Keratinocyte (primary cell): ENCODE data around the gene ARMC3. TPM values are rescaled to one million over a fixed set of nuclear protein-coding genes. Genes with fewer than 3 reads are reported as not detected.
"Not testable (repeated sequence)": the region's sequence is repeated elsewhere in the genome, so short reads cannot be mapped to it uniquely, and the experiment has no call there.

Source experiments
- DNase-seq: peaks from one replicate; pipeline ENCODE4 v3.0.0-alpha.2; 2011; ENCODE audit warnings: low read depth, missing footprints, low spot score
- FAIRE-seq: peaks from 2 replicates; lab custom pipeline; 2011; peaks lifted over from hg19 to GRCh38; lab: Jason Lieb, UNC
- H2AFZ ChIP-seq: 2 replicates; pipeline ENCODE4 v1.6.0; 2012; ENCODE audit warnings: low read length, control low read depth, inconsistent platforms; ENCODE audit not compliant: control insufficient read depth
- H3K27ac ChIP-seq: 2 replicates; pipeline ENCODE4 v1.5.1; 2011; ENCODE audit warnings: low read length; ENCODE audit not compliant: control insufficient read depth, insufficient read depth
- H3K27me3 ChIP-seq: 3 replicates; pipeline ENCODE4 v1.6.0; 2011; ENCODE audit warnings: low read length; ENCODE audit not compliant: control insufficient read depth, insufficient read depth; ENCODE audit errors: extremely low read depth
- H3K36me3 ChIP-seq, 2 experiments: 2 replicates in 1 of 2; 3 replicates in 1 of 2; pipeline ENCODE4 v1.5.1; 2011; ENCODE audit warnings: low read length in 2 of 2, mild to moderate bottlenecking in 1 of 2; ENCODE audit not compliant: control insufficient read depth in 2 of 2, insufficient read depth in 2 of 2; ENCODE audit errors: extremely low read depth in 1 of 2
- H3K4me1 ChIP-seq: 3 replicates; pipeline ENCODE4 v1.5.1; 2011; ENCODE audit warnings: low read length; ENCODE audit not compliant: control insufficient read depth, insufficient read depth; ENCODE audit errors: extremely low read depth
- H3K4me2 ChIP-seq: 3 replicates; pipeline ENCODE4 v1.6.0; 2011; ENCODE audit warnings: low read depth, low read length; ENCODE audit not compliant: control insufficient read depth, insufficient read depth; ENCODE audit errors: extremely low read depth
- H3K4me3 ChIP-seq, 3 experiments: fragments of 200-600 bp in 1 of 3; sonication (generic) in 1 of 3; 2 replicates in 2 of 3; 3 replicates in 1 of 3; pipeline ENCODE4 v1.5.1; 2011 to 2016; ENCODE audit warnings: low read length in 3 of 3, mild to moderate bottlenecking in 3 of 3, control low read depth in 2 of 3, inconsistent platforms in 1 of 3, low read depth in 1 of 3, mixed read lengths in 1 of 3, mixed run types in 1 of 3, moderate library complexity in 1 of 3; ENCODE audit not compliant: control insufficient read depth in 2 of 3, insufficient read depth in 2 of 3; ENCODE audit errors: extremely low read depth in 1 of 3
- H3K79me2 ChIP-seq: 2 replicates; pipeline ENCODE4 v1.6.0; 2012; ENCODE audit warnings: low read length; ENCODE audit not compliant: control insufficient read depth, insufficient read depth
- H3K9ac ChIP-seq: 3 replicates; pipeline ENCODE4 v1.6.0; 2011; ENCODE audit warnings: low read length; ENCODE audit not compliant: control insufficient read depth, insufficient read depth; ENCODE audit errors: extremely low read depth
- H3K9me1 ChIP-seq: 3 replicates; pipeline ENCODE4 v1.6.0; 2011; ENCODE audit warnings: low read length; ENCODE audit not compliant: control insufficient read depth, insufficient read depth; ENCODE audit errors: extremely low read depth
- H3K9me3 ChIP-seq: 2 replicates; pipeline ENCODE4 v1.5.1; 2012; ENCODE audit warnings: low read depth, low read length; ENCODE audit not compliant: control insufficient read depth
- H4K20me1 ChIP-seq: 3 replicates; pipeline ENCODE4 v1.6.0; 2011; ENCODE audit warnings: low read length; ENCODE audit not compliant: control insufficient read depth, insufficient read depth; ENCODE audit errors: extremely low read depth
- EZH2 ChIP-seq: IDR thresholded peaks from one replicate; pipeline ENCODE4 v1.6.1; 2012; ENCODE audit warnings: inconsistent platforms, mild to moderate bottlenecking, low read length, moderate library complexity
- dilution Hi-C: fragments of 300-500 bp; cut with MboI; formaldehyde crosslinking; loops from one replicate; pipeline ENCODE4 v1.7.0; 2020; ENCODE audit warnings: low sequenced_read_pairs; ENCODE audit not compliant: extremely low pct_ligation_motif_present
- polyA plus RNA-seq, 5 experiments: library from polyadenylated mRNA; depleted of rRNA in 3 of 5; stranded (reverse) in 3 of 5; stranded (forward) in 1 of 5; unstranded in 1 of 5; fragments of >200 nt; gene quantifications; 1 replicate in 1 of 5; 2 replicates in 3 of 5; 3 replicates in 1 of 5; pipeline versions ENCODE4 v1.2.1 to v1.2.3, GENCODE V29; 2011 to 2012; ENCODE audit warnings: missing spikeins in 2 of 5, low read depth in 1 of 5, low replicate concordance in 1 of 5
- TF ChIP-seq, protein P1 (sequence below), 3 experiments: IDR thresholded peaks in 1 of 3; conservative IDR thresholded peaks in 1 of 3; optimal IDR thresholded peaks in 1 of 3; 2 replicates in 2 of 3; 3 replicates in 1 of 3; pipeline versions ENCODE3 to v1.5.1; 2011; ENCODE audit warnings: low read length in 3 of 3, mild to moderate bottlenecking in 3 of 3, moderate library complexity in 2 of 3, control low read depth in 1 of 3, inconsistent platforms in 1 of 3; ENCODE audit not compliant: insufficient read depth in 2 of 3; ENCODE audit errors: extremely low read depth in 1 of 3

Gene ARMC3
- polyA plus RNA-seq, 1 donor (not counting 4 experiments of a cell fraction or from before 2014, with no cell fraction given): not detected

DNA sequence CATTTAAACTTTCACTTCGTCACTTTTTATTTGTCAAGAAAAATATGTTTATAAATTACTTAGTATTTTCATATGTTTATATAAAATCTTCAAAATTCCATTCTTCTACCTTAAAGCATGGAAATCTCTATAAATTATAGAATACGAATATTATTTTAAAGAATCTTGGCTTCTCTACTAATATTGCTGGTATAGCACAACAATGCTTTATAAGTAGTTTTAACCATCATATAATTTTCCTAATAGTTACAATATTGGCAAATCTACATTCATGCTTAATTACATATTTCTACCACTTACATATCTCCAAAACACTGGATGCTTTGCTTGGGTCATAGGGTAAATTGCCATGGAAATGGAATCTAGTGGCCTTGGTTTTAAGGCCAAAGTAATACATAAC lies 21.1 kb upstream of the ARMC3 start:
- FAIRE-seq (no peak), DNase-seq (no peak)
- Histone ChIP-seq H3K27ac (no peak overlapping the region), H3K79me2 (no peaks in the 10 kb centered on the region), H3K4me3 (no peak overlapping the region), H3K27me3 (no peaks in the 10 kb centered on the region), H3K9me3 (peaks cover 2% of the 10 kb centered on the region), H3K9me1 (no peaks in the 10 kb centered on the region), H4K20me1 (no peaks in the 10 kb centered on the region), H3K9ac (no peak overlapping the region), H3K36me3 (no peaks in the 10 kb centered on the region), H3K4me1 (no peaks in the 10 kb centered on the region), H3K4me2 (no peak overlapping the region), H2AFZ (no peak overlapping the region)
- TF ChIP-seq, protein P1, sequence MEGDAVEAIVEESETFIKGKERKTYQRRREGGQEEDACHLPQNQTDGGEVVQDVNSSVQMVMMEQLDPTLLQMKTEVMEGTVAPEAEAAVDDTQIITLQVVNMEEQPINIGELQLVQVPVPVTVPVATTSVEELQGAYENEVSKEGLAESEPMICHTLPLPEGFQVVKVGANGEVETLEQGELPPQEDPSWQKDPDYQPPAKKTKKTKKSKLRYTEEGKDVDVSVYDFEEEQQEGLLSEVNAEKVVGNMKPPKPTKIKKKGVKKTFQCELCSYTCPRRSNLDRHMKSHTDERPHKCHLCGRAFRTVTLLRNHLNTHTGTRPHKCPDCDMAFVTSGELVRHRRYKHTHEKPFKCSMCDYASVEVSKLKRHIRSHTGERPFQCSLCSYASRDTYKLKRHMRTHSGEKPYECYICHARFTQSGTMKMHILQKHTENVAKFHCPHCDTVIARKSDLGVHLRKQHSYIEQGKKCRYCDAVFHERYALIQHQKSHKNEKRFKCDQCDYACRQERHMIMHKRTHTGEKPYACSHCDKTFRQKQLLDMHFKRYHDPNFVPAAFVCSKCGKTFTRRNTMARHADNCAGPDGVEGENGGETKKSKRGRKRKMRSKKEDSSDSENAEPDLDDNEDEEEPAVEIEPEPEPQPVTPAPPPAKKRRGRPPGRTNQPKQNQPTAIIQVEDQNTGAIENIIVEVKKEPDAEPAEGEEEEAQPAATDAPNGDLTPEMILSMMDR (optimal IDR thresholded peaks at IDR 0.05 in 1 of 3, IDR thresholded peaks at IDR 0.05 in 1 of 3, conservative IDR thresholded peaks at IDR 0.05 in 1 of 3; ENCODE audit: extremely low read depth in 1 of 3, insufficient read depth in 2 of 3, low read length in 3 of 3): no peak
- no peak for TF ChIP-seq EZH2
- dilution Hi-C loops: no loop called here

- no peak for TF ChIP-seq EZH2
- TF ChIP-seq, protein P1 (optimal IDR thresholded peaks at IDR 0.05 in 1 of 3, IDR thresholded peaks at IDR 0.05 in 1 of 3, conservative IDR thresholded peaks at IDR 0.05 in 1 of 3; ENCODE audit: extremely low read depth in 1 of 3, insufficient read depth in 2 of 3, low read length in 3 of 3): no peak
- H3K4me1 ChIP-seq: no peaks in the 10 kb centered on the region
- no peaks in the 10 kb centered on the region for H3K27me3 ChIP-seq
- H3K9ac ChIP-seq: no peak overlapping the region
- dilution Hi-C loops: no loop called here
- no peak overlapping the region for H3K4me3 ChIP-seq
- DNase-seq (no peak), FAIRE-seq (no peak)
- no peak overlapping the region for H3K27ac ChIP-seq
- no peaks in the 10 kb centered on the region for H3K36me3 ChIP-seq
- no peak overlapping the region for H3K4me2 ChIP-seq
- no peak overlapping the region for H2AFZ ChIP-seq
- no peaks in the 10 kb centered on the region for H3K79me2 ChIP-seq
- H3K9me1 ChIP-seq: no peaks in the 10 kb centered on the region
- H3K9me3 ChIP-seq: peaks cover 2% of the 10 kb centered on the region
- no peaks in the 10 kb centered on the region for H4K20me1 ChIP-seq
Observed at GRCh38 chr10:22908837-22909236, 19.0 kb upstream of the ARMC3 start.

GRCh38 chr10:22909673-22910072 lies 18.2 kb upstream of the ARMC3 start:
- dilution Hi-C loops, DNase-seq, H3K4me3 ChIP-seq, H3K9me3 ChIP-seq, H3K9ac ChIP-seq, H3K36me3 ChIP-seq, H3K79me2 ChIP-seq, H2AFZ ChIP-seq, H3K27me3 ChIP-seq, H3K4me2 ChIP-seq, H4K20me1 ChIP-seq, FAIRE-seq, H3K9me1 ChIP-seq, H3K27ac ChIP-seq, H3K4me1 ChIP-seq: not testable (repeated sequence)
